Testis (tissue), 2 donors: ENCODE results near the gene PYCR2.

Source experiments
- CTCF ChIP-seq, 3 experiments: fragments of 450-650 bp in 2 of 3; fragments of 200-600 bp in 1 of 3; sonication (generic) in 1 of 3; IDR thresholded peaks; one replicate each; pipeline ENCODE4 v1.5.1; 2016 to 2019; ENCODE audit warnings: antibody characterized with exemption in 3 of 3, mild to moderate bottlenecking in 2 of 3, moderate library complexity in 1 of 3
- POLR2A ChIP-seq: fragments of 450-650 bp; IDR thresholded peaks from one replicate; pipeline ENCODE4 v1.6.1; 2017; ENCODE audit warnings: antibody characterized with exemption, mild to moderate bottlenecking, moderate library complexity

- TF ChIP-seq CTCF (IDR thresholded peaks at IDR 0.05) (no peak), POLR2A (no peak)
Measured at GRCh38 chr1:225923381-225923691, 714 bp downstream of the PYCR2 start.
